Stimulated activated CD8-positive, alpha-beta memory T cell treated with anti-CD3 and anti-CD28 coated beads, Interleukin-2, amount 100 ng/mL, for 1 hour (primary cell): ENCODE results near the gene NRG2.

ENCODE experiments used
- DNase-seq, 2 donors: peaks; one replicate each; pipeline ENCODE4 v3.0.0-alpha.2; 2020; ENCODE audit warnings: low read depth in 2 of 2

The NRG2 gene

DNA sequence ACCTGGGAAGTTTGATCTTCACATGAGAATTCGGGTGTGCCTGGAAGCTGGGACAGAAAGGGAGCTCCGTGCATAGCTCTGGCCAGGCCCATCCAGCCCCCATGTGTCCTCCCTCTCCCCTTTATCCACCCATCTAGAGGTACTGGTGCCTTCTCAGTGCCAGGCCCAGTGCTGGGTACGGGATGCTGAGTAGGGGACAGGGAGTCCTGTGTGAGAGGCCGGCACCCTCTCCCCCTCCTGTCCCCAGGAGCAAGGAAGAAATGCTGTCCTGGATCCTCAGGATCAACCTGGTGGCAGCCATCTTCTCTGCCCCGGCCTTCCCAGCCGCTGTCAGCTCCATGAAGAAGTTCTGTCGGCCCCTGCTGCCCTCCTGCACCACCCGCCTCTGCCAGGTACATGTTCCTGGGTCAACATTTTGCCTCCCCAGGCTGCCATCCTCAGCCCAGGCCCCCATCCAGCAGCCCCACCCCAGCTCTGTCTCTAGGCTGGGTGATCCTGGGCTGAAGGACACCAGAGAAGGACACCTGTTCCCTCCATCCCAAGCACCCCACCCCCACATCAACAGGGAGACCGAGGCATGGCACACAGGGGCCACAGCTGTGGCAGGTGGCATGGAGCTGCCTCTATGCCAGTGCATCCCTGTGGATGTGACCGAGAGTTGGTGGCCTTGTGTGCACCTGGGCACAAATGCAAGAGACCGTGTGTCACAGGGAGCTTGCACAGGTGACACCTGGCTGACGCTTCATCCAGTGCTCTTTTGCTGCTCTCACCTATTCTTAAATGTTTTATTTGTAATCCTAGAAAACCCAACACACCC, 204.5 kb downstream of the NRG2 start:
- DNase-seq = no peak

GRCh38 chr5:139837711-139838380, 205.3 kb downstream of the NRG2 start:
- no peak for DNase-seq

DNA sequence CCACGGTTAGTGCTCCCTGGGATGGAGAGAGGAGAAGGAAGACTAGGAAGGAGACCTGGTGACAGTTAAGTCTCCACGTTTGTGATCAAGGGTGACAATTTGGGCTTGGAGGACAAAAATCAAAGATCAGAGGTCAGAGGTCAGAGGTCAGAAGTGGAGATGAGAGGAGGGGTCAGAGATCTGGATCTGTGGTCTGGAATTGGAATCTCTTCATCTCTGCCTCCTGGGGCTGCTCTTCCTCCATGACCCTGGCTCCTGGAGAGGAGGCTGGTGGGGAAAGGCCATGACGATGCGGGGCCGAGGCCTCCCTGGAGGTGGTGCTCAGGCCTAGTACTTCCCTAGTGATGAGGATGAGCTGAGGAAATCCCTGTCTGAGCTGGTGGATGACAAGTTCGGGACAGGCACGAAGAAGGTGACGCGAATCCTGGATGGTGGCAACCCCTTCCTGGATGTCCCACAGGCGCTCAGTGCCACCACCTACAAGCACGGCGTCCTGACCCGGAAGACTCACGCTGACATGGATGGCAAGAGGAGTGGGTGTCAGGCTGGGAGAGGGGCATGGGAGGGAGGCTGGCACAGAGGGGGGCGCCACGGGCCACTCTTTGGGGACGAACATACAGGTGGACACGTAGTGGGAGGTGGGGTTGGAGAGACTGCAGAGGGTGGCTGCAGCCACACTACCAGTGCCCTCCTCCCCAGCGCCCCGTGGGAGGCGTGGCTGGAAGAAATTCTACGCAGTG, 206.5 kb downstream of the NRG2 start:
- no peak for DNase-seq

GRCh38 chr5:139835656-139836055, 207.4 kb downstream of the NRG2 start:
- no peak for DNase-seq

- DNase-seq = no peak
Measured at GRCh38 chr5:139833525-139833924, 209.6 kb downstream of the NRG2 start.

DNA sequence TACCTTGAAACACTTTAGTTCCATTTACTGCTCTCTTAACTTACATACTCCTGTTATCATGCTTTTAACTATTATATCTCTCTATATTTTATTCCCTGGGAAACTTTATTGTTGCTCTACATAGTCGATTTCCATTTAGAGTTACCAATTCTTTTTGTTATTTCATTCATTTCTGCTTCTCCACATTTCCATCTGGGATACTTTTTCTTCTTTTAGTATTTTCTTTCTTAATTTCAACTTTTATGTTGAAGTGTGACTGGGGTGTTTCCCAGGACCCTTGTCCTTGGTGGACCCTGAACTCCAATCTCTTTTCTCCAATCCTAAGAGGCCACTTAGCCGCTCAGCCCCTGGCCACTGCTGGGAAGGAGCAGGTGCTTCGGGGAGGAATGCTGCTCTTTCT, 211.5 kb downstream of the NRG2 start:
- no peak for DNase-seq

- no peak for DNase-seq
Measured at GRCh38 chr5:139829471-139829870, 213.6 kb downstream of the NRG2 start.

DNA sequence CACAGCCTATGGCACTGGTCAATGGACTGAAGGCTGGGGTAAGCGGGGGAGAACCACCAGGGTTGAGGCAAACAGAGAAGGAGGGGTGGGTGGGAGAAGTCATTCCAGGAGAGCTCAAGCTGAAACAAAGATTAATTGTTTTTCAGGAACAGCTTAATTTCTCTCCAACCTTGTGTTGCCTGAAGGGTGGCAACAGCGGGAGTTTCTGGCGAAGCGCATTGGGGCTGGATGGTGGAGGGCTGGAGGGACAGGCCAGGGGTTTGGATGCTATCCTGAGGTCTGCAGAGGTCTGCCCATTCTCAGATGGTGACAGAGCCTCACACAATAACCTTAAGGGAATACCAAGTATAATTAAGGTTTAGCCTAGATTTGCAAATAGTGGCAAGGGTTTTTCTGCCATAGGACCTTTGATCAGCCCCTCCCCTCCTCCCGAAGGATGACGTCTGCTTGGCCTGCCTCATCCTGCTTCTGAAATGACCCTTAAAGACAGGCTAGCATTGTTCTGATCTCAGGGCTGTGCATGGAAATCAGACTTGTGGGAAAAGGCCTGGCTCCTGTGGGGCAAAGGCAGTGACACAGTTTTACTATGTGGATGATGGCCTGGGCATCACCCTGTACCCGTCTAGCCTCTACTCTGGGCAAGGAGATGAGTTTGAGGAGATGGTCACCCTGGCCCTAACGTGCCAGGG, 214.7 kb downstream of the NRG2 start:
- DNase-seq = no peak

DNA sequence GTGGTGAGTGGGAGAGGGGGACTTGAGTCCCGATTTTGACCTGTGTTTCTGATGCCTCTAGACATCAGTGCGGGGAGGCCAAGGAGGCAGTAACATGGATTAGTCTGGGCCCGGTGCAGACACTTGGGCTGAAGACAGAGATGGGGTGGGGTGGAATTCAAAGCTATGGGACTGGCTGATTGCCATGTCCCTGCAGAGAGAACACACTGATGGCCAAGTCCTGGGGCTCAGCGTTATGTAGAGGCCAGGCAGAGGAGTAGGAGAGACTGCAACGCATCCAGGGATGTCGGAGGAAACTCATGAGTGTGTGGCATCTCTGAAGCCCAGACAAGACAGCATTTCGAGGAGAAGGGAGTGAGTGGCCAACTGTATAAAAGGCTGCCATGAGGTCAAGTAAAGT, 217.4 kb downstream of the NRG2 start:
- DNase-seq = no peak

DNA sequence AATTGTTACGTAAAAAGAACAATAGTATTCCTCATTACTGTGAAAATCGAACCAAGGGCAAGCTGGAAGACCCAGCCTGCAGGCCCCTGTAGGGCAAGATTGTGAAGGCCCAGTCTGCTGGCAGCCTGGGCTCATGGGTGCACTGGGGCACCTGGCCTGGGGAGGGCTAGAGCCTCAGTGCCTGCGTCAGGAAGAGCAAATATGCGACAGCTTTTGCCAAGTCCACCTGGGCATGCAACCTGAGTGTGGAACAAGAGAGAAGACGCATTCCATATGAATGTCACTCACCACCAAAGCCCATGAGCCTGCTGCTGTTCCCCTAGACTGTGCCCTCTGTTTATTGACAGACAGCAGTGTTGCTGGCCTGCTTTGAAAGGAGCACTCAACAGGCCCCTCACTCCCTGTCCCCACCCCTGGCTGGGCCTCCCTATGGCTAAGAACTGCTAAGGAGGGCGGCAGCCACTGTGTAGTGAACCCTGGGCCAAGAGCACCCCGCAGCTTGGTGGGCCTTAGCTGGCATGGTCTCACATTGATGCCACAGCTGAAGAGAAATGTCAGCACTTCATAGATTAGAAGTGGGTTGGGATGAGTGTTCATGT, 219.2 kb downstream of the NRG2 start:
- DNase-seq = no peak

DNA sequence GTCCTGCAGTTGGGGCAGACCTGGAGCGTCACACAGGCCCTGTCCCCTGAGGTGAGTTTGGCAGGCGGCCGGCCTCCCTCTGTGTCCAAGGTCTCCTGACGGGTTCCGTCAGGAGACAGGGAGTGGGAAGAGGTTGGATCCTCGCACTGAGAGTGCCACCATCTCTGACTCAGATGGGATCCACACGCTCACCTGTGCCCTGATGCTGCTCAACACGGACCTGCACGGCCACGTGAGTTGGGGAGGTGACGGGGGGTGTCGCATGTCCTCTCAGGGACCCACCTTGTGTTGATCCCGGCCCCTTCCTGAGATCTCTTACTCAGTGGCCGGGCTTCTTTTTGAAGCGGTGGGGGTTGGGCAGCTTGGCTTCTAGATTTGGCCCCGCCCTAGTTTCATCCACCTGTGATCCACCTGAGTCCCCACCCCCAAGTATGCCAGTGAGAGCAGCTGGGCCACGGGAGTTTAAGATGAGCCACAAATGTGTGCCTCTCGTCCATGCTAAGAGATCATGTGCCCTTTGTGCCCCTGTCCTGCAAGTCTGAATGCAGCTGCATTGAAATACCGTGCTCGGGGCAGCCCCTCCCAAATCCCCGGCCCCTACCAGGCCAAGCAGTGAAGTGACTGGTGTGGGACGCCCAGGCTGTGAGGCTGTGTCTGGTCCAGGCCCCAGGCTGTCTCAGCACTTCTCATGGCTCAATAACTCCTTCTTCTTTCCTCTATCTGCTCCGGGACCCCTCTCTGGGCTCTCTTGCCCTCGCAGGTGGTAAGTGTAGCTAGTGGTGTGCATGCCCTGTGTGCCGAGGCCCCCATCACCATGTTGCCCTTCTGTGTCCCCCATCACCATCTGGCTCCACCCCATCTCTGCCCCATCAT, 220.3 kb downstream of the NRG2 start:
- DNase-seq = no peak

DNA sequence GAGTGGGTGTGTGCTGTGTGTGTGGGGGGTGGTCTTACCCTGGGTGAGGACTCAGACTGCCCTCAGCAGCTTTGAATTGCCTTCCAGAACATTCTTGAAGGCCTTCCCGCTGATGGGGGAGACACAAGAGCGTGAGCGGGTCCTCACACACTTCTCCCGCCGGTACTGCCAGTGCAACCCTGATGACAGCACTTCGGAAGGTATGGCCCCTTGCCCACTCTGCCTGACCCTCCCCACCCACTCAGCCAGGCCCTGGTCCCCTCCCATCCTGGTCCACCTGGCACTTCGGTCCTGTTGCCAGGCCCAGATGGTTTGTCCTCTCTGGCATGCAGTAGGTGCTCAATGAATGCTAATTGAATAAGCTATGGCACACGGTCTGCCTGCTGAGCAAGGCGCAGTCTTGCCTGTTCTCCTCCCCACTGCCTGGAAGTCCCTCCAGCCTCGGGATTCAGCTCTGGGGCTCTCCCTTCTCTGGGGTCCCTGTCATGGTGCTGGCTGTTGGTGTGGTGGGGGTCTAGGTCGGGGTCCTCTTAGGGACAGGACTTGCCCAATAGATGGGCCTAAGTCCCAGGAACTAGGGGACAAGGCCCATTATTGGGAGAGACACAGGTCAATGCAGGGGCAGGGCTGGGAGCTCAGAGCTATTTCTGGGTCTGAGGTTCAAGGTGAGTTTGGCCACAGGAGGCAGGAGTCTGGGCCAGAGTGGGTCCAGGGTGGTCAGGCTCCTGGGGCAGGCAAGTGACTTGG, 221.1 kb downstream of the NRG2 start:
- DNase-seq = no peak

DNA sequence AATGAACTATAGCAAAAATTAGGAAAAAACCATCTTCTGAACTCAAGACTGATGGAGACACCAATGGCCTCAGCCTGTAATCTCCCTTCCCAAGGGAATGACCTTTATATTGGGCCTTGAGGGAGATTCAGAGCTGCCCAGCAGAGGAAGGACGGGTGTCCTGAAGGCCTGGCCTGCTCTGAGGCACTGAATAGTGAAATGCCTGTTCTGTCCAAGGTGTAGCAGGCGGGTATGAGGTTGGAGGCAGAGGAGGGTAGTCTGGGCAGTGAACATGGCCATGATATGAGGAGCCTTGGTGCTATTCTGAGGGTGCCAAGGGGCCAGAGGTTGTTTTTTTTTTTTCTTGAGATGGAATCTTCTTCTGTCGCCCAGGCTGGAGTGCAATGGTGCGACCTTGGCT, 222.5 kb downstream of the NRG2 start:
- DNase-seq = no peak

DNA sequence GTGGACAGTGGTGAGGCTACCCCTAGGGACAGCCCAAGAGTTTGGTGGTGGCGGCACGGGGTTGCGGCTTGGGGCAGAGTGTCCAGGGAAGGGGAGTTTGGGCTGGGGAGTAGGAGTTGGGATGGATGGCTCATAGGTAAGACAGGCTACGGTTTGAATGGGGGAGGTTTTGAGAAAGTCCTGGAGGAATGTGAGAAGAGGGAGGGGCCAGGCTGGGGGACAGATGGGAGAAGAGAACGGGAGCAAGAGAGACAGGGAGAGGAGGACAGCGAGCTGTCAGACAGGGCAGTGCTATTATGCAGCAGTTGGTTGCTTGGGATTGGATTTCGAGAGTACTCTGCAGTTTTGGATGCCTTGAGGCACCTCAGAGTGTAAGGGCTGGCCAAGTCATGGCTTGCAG, 223.0 kb downstream of the NRG2 start:
- DNase-seq = no peak

GRCh38 chr5:139817970-139818369, 225.1 kb downstream of the NRG2 start:
- no peak for DNase-seq

DNA sequence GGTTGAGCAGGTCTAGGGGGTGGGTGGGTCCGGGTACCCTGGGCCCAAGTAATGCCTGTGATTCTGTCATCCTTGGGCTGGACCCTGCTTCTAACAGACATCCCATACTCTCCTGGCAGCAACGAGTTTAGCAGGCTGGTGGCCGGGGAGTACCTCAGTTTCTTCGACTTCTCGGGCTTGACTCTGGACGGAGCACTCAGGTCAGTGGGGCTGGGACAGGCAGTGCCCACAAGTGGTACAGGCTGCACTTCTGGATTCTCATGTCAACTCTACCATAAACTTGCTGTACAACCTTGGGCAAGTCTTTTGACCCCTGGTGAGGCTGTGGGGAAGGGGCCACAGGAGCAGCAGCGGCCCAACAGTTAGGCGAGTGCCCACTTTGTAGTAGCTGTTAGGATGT, 225.7 kb downstream of the NRG2 start:
- DNase-seq = no peak

DNA sequence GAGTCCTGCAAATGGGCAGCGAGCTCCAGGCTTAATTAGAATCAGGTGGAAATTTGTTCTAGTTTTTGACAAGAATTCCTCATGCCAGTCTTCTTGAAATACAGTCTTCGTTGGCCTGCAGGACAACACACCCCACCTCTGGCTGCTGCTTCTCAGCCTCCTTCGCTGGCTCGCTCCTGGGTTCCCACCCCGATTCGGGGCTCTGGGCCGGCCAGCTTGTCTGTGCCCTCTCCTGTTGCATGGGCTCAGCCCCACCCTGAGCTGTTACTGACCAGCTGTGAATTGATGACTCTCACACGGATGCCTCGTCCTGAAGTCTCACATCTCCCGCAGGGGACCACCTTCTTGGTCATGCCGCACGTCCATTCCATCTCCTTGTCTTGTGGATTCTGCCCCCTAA, 226.5 kb downstream of the NRG2 start:
- DNase-seq = no peak

DNA sequence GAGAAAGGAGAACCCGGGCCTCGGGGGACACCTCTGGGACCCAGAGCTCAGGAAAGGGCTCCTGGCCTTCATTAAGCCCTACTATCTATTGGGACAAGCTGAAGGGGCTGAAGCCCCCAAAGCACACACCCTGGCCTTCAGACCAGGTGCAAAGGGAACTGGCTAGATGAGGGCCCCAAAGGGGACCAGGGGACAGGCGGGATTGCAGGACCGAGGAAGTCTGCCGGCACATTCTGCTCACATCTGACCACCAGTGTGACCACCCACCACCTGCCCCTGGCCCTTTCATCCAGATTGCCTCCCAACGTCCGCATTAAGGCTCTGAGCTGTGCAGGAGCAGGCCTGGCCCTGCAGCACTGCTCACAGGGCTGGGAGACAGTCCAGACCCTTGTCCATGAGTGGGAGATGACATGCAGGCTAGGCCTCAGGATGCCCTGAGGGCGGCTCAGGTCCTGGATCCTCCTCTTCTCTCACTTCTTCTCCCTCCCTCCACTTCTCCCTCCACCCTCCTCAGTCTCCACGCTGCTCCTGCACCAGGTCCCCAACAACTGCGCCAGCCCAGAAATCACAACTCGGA, 228.3 kb downstream of the NRG2 start:
- DNase-seq = no peak

DNA sequence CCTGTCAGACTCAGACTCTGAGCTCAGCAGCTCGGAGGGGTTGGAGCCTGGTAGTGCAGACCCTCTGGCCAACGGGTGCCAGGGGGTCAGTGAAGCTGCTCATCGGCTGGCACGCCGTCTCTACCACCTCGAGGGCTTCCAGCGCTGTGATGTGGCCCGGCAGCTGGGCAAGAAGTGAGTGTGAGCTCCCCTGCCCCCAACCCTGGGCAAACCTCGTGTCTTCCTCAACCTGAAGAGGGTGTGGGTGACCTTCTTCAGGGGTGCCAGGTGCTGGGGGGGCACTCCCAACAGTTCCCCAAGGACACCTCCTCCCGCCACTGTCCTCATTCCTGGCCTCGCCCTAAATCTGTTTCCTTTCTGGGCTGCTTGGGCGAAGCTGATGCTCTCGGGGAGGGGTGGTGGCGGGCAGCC, 228.9 kb downstream of the NRG2 start:
- no peak for DNase-seq
